Activated CD8-positive, alpha-beta T cell treated with anti-CD3 and anti-CD28 coated beads for 36 hours (primary cell): ENCODE measurements around the gene SMIM38. TPM values are rescaled to one million over a fixed set of nuclear protein-coding genes. Genes with fewer than 3 reads are reported as not detected.

Source experiments
- ATAC-seq: fragments of 200-7000 bp; cut with Tn5 transposase; one replicate; pipeline ENCODE4 v1.10.0; 2021; ENCODE audit warnings: mild to moderate bottlenecking, moderate library complexity
- CTCF ChIA-PET: fragments of 350-600 bp; sonication (Branson Sonifier 250); formaldehyde crosslinking; loops from one replicate; lab custom pipeline; 2021; ENCODE audit warnings: antibody characterized with exemption; lab: Charles Lee
- POLR2A ChIA-PET: fragments of 350-600 bp; sonication (Branson Sonifier 250); formaldehyde crosslinking; loops from one replicate; lab custom pipeline; 2021; ENCODE audit warnings: antibody characterized with exemption; lab: Charles Lee
- DNase-seq: peaks from one replicate; pipeline ENCODE4 v3.0.0-alpha.2; 2020
- H3K27ac Mint-ChIP-seq: one replicate; pipeline ENCODE4 v1.8.0; 2021; ENCODE audit warnings: mild to moderate bottlenecking, mixed read lengths
- H3K27me3 Mint-ChIP-seq: one replicate; pipeline ENCODE4 v1.8.0; 2021; ENCODE audit warnings: mixed read lengths
- H3K36me3 Mint-ChIP-seq: one replicate; pipeline ENCODE4 v1.8.0; 2021; ENCODE audit warnings: low read depth, mixed read lengths
- H3K4me1 Mint-ChIP-seq: one replicate; pipeline ENCODE4 v1.8.0; 2021; ENCODE audit warnings: low read depth, mixed read lengths
- H3K4me3 Mint-ChIP-seq: one replicate; pipeline ENCODE4 v1.8.0; 2021; ENCODE audit warnings: mild to moderate bottlenecking, moderate library complexity, mixed read lengths
- H3K9me3 Mint-ChIP-seq: one replicate; pipeline ENCODE4 v1.8.0; 2021; ENCODE audit warnings: mixed read lengths
- CTCF ChIP-seq: fragments of 200-600 bp; IDR thresholded peaks from one replicate; pipeline ENCODE4 v1.8.0; 2022; ENCODE audit warnings: antibody characterized with exemption, mild to moderate bottlenecking
- intact Hi-C: fragments of 100-400 bp; cut with micrococcal nuclease; formaldehyde crosslinking; loops from one replicate; pipeline ENCODE4 v1.10.0; 2022
- total RNA-seq, 2 experiments: library from RNA; stranded (reverse); gene quantifications; one replicate each; pipeline ENCODE4 v1.2.3, GENCODE V29; 2021

SMIM38 gene
- total RNA-seq, 2 experiments from 2014 or later = 0.31 to 0.77 TPM

- peaks cover 38% of the 10 kb centered on the region for H3K4me1 Mint-ChIP-seq
- intact Hi-C loops = loop anchor here (5.0 to 10.0 kb wide), 2 partner anchors 113 to 176 kb away; no protein-coding TSS in a partner anchor
- ATAC-seq = no peak
- H3K9me3 Mint-ChIP-seq = peaks cover 5% of the 10 kb centered on the region
- H3K27ac Mint-ChIP-seq = no peak overlapping the region
- TF ChIP-seq CTCF = no peak
- CTCF ChIA-PET = interaction anchor here (1.2 kb wide), 1 partner anchor 171 kb away, joined by 3 read pairs; no protein-coding TSS in a partner anchor
- no peak overlapping the region for H3K4me3 Mint-ChIP-seq
- no peak for DNase-seq
- no peaks in the 10 kb centered on the region for H3K36me3 Mint-ChIP-seq
- POLR2A ChIA-PET = interaction anchor here (1.0 kb wide), 2 partner anchors 10 to 12 kb away, joined by 3 read pairs; no protein-coding TSS in a partner anchor
- no peaks in the 10 kb centered on the region for H3K27me3 Mint-ChIP-seq
Observed at GRCh38 chr11:69121621-69122325, 34.0 kb upstream of the SMIM38 start.

- Mint-ChIP-seq H3K4me1 (peaks cover 38% of the 10 kb centered on the region), H3K4me3 (no peak overlapping the region), H3K36me3 (no peaks in the 10 kb centered on the region), H3K9me3 (peaks cover 5% of the 10 kb centered on the region), H3K27me3 (no peaks in the 10 kb centered on the region), H3K27ac (no peak overlapping the region)
- DNase-seq = no peak
- TF ChIP-seq CTCF = no peak
- CTCF ChIA-PET = no interaction called here
- POLR2A ChIA-PET = interaction anchor here (0.7 to 1.0 kb wide), 2 partner anchors 13 to 516 kb away, joined by 3 read pairs; no protein-coding TSS in a partner anchor
- intact Hi-C loops = loop anchor here (5.0 to 10.0 kb wide), 2 partner anchors 113 to 175 kb away; no protein-coding TSS in a partner anchor
- ATAC-seq = no peak
Observed at GRCh38 chr11:69122326-69122629, 33.5 kb upstream of the SMIM38 start.

- H3K36me3 Mint-ChIP-seq = no peaks in the 10 kb centered on the region
- peaks cover 6% of the 10 kb centered on the region for H3K9me3 Mint-ChIP-seq
- ChIA-PET CTCF (interaction anchor here (1.0 kb wide), 1 partner anchor 194 kb away, joined by 3 read pairs; no protein-coding TSS in a partner anchor), POLR2A (interaction anchor here (0.7 to 1.6 kb wide), 3 partner anchors 13 to 516 kb away, joined by 3 to 4 read pairs (median 3); no protein-coding TSS in a partner anchor)
- DNase-seq (peak; percentile 95), ATAC-seq (peak; percentile 93)
- peaks cover 38% of the 10 kb centered on the region for H3K4me1 Mint-ChIP-seq
- H3K27me3 Mint-ChIP-seq = no peaks in the 10 kb centered on the region
- H3K27ac Mint-ChIP-seq = peak overlapping the region; percentile 86
- no peak for TF ChIP-seq CTCF
- intact Hi-C loops = loop anchor here (5.0 to 10.0 kb wide), 2 partner anchors 112 to 174 kb away; no protein-coding TSS in a partner anchor
- peak overlapping the region; percentile 14 for H3K4me3 Mint-ChIP-seq
Observed at GRCh38 chr11:69122630-69123431, 32.9 kb upstream of the SMIM38 start.

- Mint-ChIP-seq H3K4me3 (no peak overlapping the region), H3K36me3 (no peaks in the 10 kb centered on the region), H3K27ac (peak overlapping the region; percentile 86), H3K27me3 (no peaks in the 10 kb centered on the region), H3K4me1 (peaks cover 40% of the 10 kb centered on the region), H3K9me3 (peaks cover 15% of the 10 kb centered on the region)
- peak; percentile 31 for ATAC-seq
- CTCF ChIA-PET = interaction anchor here (1.0 kb wide), 1 partner anchor 193 kb away, joined by 3 read pairs; no protein-coding TSS in a partner anchor
- DNase-seq = peak; percentile 57
- POLR2A ChIA-PET = interaction anchor here (1.6 kb wide), 1 partner anchor 13 kb away, joined by 4 read pairs; no protein-coding TSS in a partner anchor
- intact Hi-C loops = loop anchor here (5.0 to 10.0 kb wide), 2 partner anchors 111 to 173 kb away; no protein-coding TSS in a partner anchor
- no peak for TF ChIP-seq CTCF
Observed at GRCh38 chr11:69123593-69124545, 31.9 kb upstream of the SMIM38 start.
